Activated B cell treated with CpG ODN at 0.5 μM for 24 hours (primary cell): ENCODE measurements around the gene LAYN. TPM values are rescaled to one million over a fixed set of nuclear protein-coding genes. Genes with fewer than 3 reads are reported as not detected.

Source experiments
- ATAC-seq: fragments of 200-7000 bp; cut with Tn5 transposase; one replicate; pipeline ENCODE4 v1.10.0; 2021; ENCODE audit warnings: low read depth, mild to moderate bottlenecking, moderate library complexity
- CTCF ChIA-PET: fragments of 350-600 bp; sonication (Branson Sonifier 250); formaldehyde crosslinking; loops from one replicate; lab custom pipeline; 2021; ENCODE audit warnings: antibody characterized with exemption; lab: Charles Lee
- POLR2A ChIA-PET: fragments of 350-600 bp; sonication (Branson Sonifier 250); formaldehyde crosslinking; loops from one replicate; lab custom pipeline; 2021; ENCODE audit warnings: antibody characterized with exemption; lab: Charles Lee
- DNase-seq: peaks from one replicate; pipeline ENCODE4 v3.0.0; 2022
- H3K27ac Mint-ChIP-seq: one replicate; pipeline ENCODE4 v1.8.0; 2020; ENCODE audit warnings: mixed read lengths
- H3K27me3 Mint-ChIP-seq: one replicate; pipeline ENCODE4 v1.8.0; 2021; ENCODE audit warnings: mixed read lengths
- H3K36me3 Mint-ChIP-seq: one replicate; pipeline ENCODE4 v1.8.0; 2021; ENCODE audit warnings: low read depth, mixed read lengths
- H3K4me1 Mint-ChIP-seq: one replicate; pipeline ENCODE4 v1.8.0; 2021; ENCODE audit warnings: mixed read lengths
- H3K4me3 Mint-ChIP-seq: one replicate; pipeline ENCODE4 v1.8.0; 2020; ENCODE audit warnings: mild to moderate bottlenecking, mixed read lengths
- H3K9me3 Mint-ChIP-seq: one replicate; pipeline ENCODE4 v1.8.0; 2020; ENCODE audit warnings: mixed read lengths
- CTCF ChIP-seq: fragments of 200-600 bp; IDR thresholded peaks from one replicate; pipeline ENCODE4 v1.8.0; 2022; ENCODE audit warnings: antibody characterized with exemption, mild to moderate bottlenecking
- intact Hi-C: fragments of 100-400 bp; cut with micrococcal nuclease; formaldehyde crosslinking; loops from one replicate; pipeline ENCODE4 v1.15.1; 2024
- total RNA-seq: library from RNA; stranded (reverse); gene quantifications from 2 replicates; pipeline ENCODE4 v1.2.3, GENCODE V29; 2022

LAYN gene
- total RNA-seq, 1 donor from 2014 or later: not detected

DNA sequence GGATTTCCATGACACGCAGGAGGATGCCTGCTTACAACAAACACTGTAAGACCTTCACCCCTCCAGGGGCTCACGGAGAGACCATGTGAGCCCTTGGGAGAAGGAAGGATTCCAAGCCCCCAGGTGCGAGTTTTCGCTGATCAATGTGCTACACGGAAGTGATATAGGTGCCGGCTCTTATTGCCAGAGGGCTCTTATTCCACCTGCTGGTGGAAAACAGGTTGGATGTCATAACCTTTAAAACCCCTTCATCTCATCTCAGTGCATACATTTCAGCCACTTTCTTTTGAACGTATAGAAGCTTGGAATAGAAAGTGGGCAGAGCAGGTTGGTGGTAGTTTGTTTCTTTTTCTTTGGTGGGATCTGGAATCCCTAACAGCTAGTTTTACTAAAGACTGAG lies 25.8 kb downstream of the LAYN start:
- DNase-seq (no peak), ATAC-seq (no peak)
- H3K9me3 Mint-ChIP-seq: no peaks in the 10 kb centered on the region
- intact Hi-C loops: no loop called here
- POLR2A ChIA-PET: no interaction called here
- H3K27me3 Mint-ChIP-seq: peaks cover 4% of the 10 kb centered on the region
- CTCF ChIA-PET: interaction anchor here (0.7 to 4.5 kb wide), 7 partner anchors 193 to 276 kb away, joined by 3 to 35 read pairs (median 4); no protein-coding TSS in a partner anchor
- no peak for TF ChIP-seq CTCF
- H3K4me1 Mint-ChIP-seq: no peaks in the 10 kb centered on the region
- no peak overlapping the region for H3K27ac Mint-ChIP-seq
- no peak overlapping the region for H3K4me3 Mint-ChIP-seq
- no peaks in the 10 kb centered on the region for H3K36me3 Mint-ChIP-seq

DNA sequence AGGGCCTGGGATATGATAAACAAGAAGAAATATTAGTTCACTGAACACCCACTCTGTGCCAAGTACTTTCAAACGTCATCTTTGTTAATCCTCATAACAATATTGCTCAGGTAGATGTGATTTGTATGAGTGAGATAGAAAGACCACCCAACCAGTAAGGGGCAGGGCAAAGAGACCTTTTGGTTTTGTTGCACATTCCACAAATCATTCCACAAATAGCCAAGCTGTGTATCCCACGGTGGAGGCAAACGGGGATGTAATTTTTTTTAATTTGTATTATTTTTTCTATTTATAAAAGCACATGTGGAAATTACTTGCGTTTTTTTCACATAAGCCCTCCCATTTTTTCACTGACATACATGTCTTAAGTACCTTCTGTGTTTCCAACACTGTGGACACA lies 29.0 kb downstream of the LAYN start:
- peaks cover 7% of the 10 kb centered on the region for H3K27me3 Mint-ChIP-seq
- CTCF ChIA-PET: no interaction called here

GRCh38 chr11:111570796-111571195 lies 30.3 kb downstream of the LAYN start:
- Mint-ChIP-seq H3K4me3 (no peak overlapping the region), H3K27ac (no peak overlapping the region), H3K4me1 (peaks cover 2% of the 10 kb centered on the region), H3K9me3 (no peaks in the 10 kb centered on the region), H3K36me3 (no peaks in the 10 kb centered on the region), H3K27me3 (peaks cover 7% of the 10 kb centered on the region)
- CTCF ChIA-PET: no interaction called here
- intact Hi-C loops: no loop called here
- POLR2A ChIA-PET: no interaction called here
- no peak for TF ChIP-seq CTCF
- DNase-seq (no peak), ATAC-seq (no peak)

More for the DNA sequence above, 29.0 kb downstream of the LAYN start:
- intact Hi-C loops: no loop called here
- POLR2A ChIA-PET: no interaction called here
- DNase-seq (no peak), ATAC-seq (no peak)
- no peak for TF ChIP-seq CTCF
- Mint-ChIP-seq H3K9me3 (no peaks in the 10 kb centered on the region), H3K27ac (no peak overlapping the region), H3K36me3 (no peaks in the 10 kb centered on the region), H3K4me1 (no peaks in the 10 kb centered on the region), H3K4me3 (no peak overlapping the region)

- Mint-ChIP-seq H3K27me3 (peaks cover 7% of the 10 kb centered on the region), H3K4me3 (no peak overlapping the region), H3K36me3 (no peaks in the 10 kb centered on the region), H3K4me1 (peaks cover 2% of the 10 kb centered on the region), H3K9me3 (no peaks in the 10 kb centered on the region), H3K27ac (no peak overlapping the region)
- ChIA-PET POLR2A (no interaction called here), CTCF (no interaction called here)
- intact Hi-C loops: no loop called here
- DNase-seq (no peak), ATAC-seq (no peak)
- TF ChIP-seq CTCF: no peak
These were observed 31.4 kb downstream of the LAYN start for GRCh38 chr11:111571829-111572501.

DNA sequence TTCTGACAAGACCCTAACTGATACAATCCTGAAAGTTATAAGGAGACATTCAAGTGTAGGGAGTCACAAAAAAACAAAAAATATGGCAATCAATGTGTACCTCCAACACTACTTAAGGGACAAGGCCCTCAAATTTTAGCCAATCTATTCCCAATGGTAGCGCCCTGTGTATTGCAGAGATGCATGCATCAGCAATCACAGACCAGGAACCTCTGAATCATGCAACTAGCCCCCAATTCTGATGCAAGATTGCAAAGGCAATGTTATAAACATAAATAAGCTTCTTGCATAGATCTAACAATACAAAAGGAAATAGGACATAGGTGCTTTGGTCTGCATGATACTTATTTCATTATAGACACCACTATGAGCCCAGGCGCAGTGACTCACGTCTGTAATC lies 32.1 kb downstream of the LAYN start:
- Mint-ChIP-seq H3K9me3 (no peaks in the 10 kb centered on the region), H3K4me1 (peaks cover 2% of the 10 kb centered on the region), H3K4me3 (no peak overlapping the region), H3K36me3 (no peaks in the 10 kb centered on the region), H3K27ac (no peak overlapping the region), H3K27me3 (peaks cover 7% of the 10 kb centered on the region)
- CTCF ChIA-PET: no interaction called here
- intact Hi-C loops: no loop called here
- POLR2A ChIA-PET: no interaction called here
- DNase-seq (no peak), ATAC-seq (no peak)
- TF ChIP-seq CTCF: no peak
